ENCODE measurements around the gene NUP85. TPM values are rescaled to one million over a fixed set of nuclear protein-coding genes. Genes with fewer than 3 reads are reported as not detected.
"Not testable (repeated sequence)": the region's sequence is repeated elsewhere in the genome, so short reads cannot be mapped to it uniquely, and the experiment has no call there.

NUP85 gene
- total RNA-seq, 2 experiments from 2014 or later, result 129 to 219 TPM

GRCh38 chr17:75160211-75160610 is 45.3 kb upstream of the NUP85 start:
- TF ChIP-seq, protein P1, sequence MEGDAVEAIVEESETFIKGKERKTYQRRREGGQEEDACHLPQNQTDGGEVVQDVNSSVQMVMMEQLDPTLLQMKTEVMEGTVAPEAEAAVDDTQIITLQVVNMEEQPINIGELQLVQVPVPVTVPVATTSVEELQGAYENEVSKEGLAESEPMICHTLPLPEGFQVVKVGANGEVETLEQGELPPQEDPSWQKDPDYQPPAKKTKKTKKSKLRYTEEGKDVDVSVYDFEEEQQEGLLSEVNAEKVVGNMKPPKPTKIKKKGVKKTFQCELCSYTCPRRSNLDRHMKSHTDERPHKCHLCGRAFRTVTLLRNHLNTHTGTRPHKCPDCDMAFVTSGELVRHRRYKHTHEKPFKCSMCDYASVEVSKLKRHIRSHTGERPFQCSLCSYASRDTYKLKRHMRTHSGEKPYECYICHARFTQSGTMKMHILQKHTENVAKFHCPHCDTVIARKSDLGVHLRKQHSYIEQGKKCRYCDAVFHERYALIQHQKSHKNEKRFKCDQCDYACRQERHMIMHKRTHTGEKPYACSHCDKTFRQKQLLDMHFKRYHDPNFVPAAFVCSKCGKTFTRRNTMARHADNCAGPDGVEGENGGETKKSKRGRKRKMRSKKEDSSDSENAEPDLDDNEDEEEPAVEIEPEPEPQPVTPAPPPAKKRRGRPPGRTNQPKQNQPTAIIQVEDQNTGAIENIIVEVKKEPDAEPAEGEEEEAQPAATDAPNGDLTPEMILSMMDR (conservative IDR thresholded peaks at IDR 0.05; ENCODE audit: low read length), result no peak
- TF ChIP-seq EZH2phosphoT487 (IDR thresholded peaks at IDR 0.05; ENCODE audit: borderline replicate concordance, low read depth, low read length), result no peak
- DNase-seq (ENCODE audit: low spot score), result no peak
- ChIA-PET CTCF (ENCODE audit: unreplicated experiment) (no interaction called here), POLR2A (interaction anchor here (1.1 to 1.6 kb wide), 2 partner anchors 9 to 11 kb away, joined by 3 to 4 read pairs; no protein-coding TSS in a partner anchor)
- no peaks in the 10 kb centered on the region for H3K9me3 ChIP-seq (ENCODE audit: low read length)
- no peak overlapping the region for H3K4me2 ChIP-seq (ENCODE audit: low read length)
- H3K27ac ChIP-seq (ENCODE audit: low read depth, low read length, poor library complexity, severe bottlenecking), result no peak overlapping the region
- no peak overlapping the region for H3K4me3 ChIP-seq (ENCODE audit: low read depth, low read length, poor library complexity, severe bottlenecking)
- H3K36me3 ChIP-seq (ENCODE audit: insufficient read depth, low read length), result peaks cover 34% of the 10 kb centered on the region
- intact Hi-C loops (cut with micrococcal nuclease; ENCODE audit: unreplicated experiment), result no loop called here
- H3K9me2 ChIP-seq (ENCODE audit: insufficient read depth, low read length), result no peaks in the 10 kb centered on the region
- no peaks in the 10 kb centered on the region for H3K79me2 ChIP-seq (ENCODE audit: insufficient read depth, low read depth, low read length)
- H3K4me1 ChIP-seq (ENCODE audit: insufficient read depth, low read length, poor library complexity, severe bottlenecking), result peaks cover 4% of the 10 kb centered on the region
- H2AFZ ChIP-seq (ENCODE audit: low read length), result no peak overlapping the region
- no peaks in the 10 kb centered on the region for H4K20me1 ChIP-seq (ENCODE audit: insufficient read depth, low read length)
- BruUV-seq (replicated peaks), result TSS peak; percentile 20

DNA sequence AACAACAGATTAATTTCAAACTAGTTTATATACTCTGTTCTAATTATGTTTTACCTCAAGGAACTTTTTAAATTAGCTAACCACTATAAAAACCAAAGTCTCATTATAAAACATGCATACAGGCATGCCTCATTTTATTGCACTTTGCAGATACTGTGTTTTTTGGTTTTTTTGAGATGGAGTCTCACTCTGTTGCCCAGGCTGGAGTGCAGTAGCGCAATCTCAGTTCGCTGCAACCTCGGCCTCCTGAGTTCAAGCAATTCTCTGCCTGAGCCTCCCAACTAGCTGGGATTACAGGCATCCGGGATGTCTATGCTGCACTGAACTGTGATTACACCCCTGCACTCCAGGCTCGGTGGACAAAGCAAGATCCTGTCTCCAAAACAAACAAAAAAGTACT is 42.4 kb upstream of the NUP85 start:
- ChIA-PET POLR2A (interaction anchor here (0.5 to 1.0 kb wide), 2 partner anchors 25 to 49 kb away, joined by 3 to 4 read pairs; no protein-coding TSS in a partner anchor), CTCF (ENCODE audit: unreplicated experiment) (no interaction called here)

DNA sequence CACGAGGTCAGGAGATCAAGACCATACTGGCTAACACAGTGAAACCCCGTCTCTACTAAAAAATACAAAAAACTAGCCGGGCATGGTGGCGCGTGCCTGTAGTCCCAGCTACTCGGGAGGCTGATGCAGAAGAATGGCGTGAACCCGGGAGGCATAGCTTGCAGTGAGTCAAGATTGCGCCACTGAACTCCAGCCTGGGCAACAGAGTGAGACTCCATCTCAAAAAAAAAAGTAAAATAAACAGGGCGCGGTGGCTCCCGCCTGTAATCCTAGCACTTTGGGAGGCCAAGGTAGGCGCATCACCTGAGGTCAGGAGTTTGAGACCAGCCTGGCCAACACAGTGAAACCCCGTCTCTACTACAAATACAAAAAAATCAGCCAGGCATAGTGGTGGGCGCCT is 40.9 kb upstream of the NUP85 start:
- BruUV-seq (replicated peaks); H3K27ac ChIP-seq (ENCODE audit: low read depth, low read length, poor library complexity, severe bottlenecking); H3K4me1 ChIP-seq (ENCODE audit: insufficient read depth, low read length, poor library complexity, severe bottlenecking); H3K4me3 ChIP-seq (ENCODE audit: low read depth, low read length, poor library complexity, severe bottlenecking); H3K79me2 ChIP-seq (ENCODE audit: insufficient read depth, low read depth, low read length); DNase-seq (ENCODE audit: low spot score); H3K9me2 ChIP-seq (ENCODE audit: insufficient read depth, low read length); H4K20me1 ChIP-seq (ENCODE audit: insufficient read depth, low read length); intact Hi-C loops (cut with micrococcal nuclease; ENCODE audit: unreplicated experiment); H3K9me3 ChIP-seq (ENCODE audit: low read length); POLR2A ChIA-PET; H2AFZ ChIP-seq (ENCODE audit: low read length); CTCF ChIA-PET (ENCODE audit: unreplicated experiment); H3K4me2 ChIP-seq (ENCODE audit: low read length): not testable (repeated sequence)
- H3K36me3 ChIP-seq (ENCODE audit: insufficient read depth, low read length), result peaks cover 74% of the 10 kb centered on the region

More for the DNA sequence above, 42.4 kb upstream of the NUP85 start:
- no TSS peak for BruUV-seq (replicated peaks)
- Histone ChIP-seq H3K36me3 (ENCODE audit: insufficient read depth, low read length) (peaks cover 61% of the 10 kb centered on the region), H3K4me3 (ENCODE audit: low read depth, low read length, poor library complexity, severe bottlenecking) (no peak overlapping the region), H3K27ac (ENCODE audit: low read depth, low read length, poor library complexity, severe bottlenecking) (no peak overlapping the region), H3K4me1 (ENCODE audit: insufficient read depth, low read length, poor library complexity, severe bottlenecking) (no peaks in the 10 kb centered on the region), H2AFZ (ENCODE audit: low read length) (no peak overlapping the region), H3K9me2 (ENCODE audit: insufficient read depth, low read length) (no peaks in the 10 kb centered on the region), H3K4me2 (ENCODE audit: low read length) (no peak overlapping the region), H3K79me2 (ENCODE audit: insufficient read depth, low read depth, low read length) (peaks cover 3% of the 10 kb centered on the region; the same call in 1 of the 2 replicates), H3K9me3 (ENCODE audit: low read length) (no peaks in the 10 kb centered on the region), H4K20me1 (ENCODE audit: insufficient read depth, low read length) (no peaks in the 10 kb centered on the region)
- no peak for DNase-seq (ENCODE audit: low spot score)
- TF ChIP-seq, protein P1 (conservative IDR thresholded peaks at IDR 0.05; ENCODE audit: low read length), result no peak
- TF ChIP-seq EZH2phosphoT487 (IDR thresholded peaks at IDR 0.05; ENCODE audit: borderline replicate concordance, low read depth, low read length), result no peak
- intact Hi-C loops (cut with micrococcal nuclease; ENCODE audit: unreplicated experiment), result no loop called here
